BLaER1 treated with 17β-estradiol and CSF1 and Interleukin-3, amounts not matched to agents 10 nM and 100 nM (cell line): Measurements from ENCODE around the gene MRTFB.

Experiments
- H3K27ac ChIP-seq, 11 experiments: shearing (Covaris generic); formaldehyde crosslinking; 2 replicates each; pipeline ENCODE4 v1.8.1; 2022
- H3K27me3 ChIP-seq, 11 experiments: shearing (Covaris generic); formaldehyde crosslinking; 2 replicates each; pipeline ENCODE4 v1.8.1; 2022
- H3K36me3 ChIP-seq, 11 experiments: shearing (Covaris generic); formaldehyde crosslinking; 2 replicates each; pipeline ENCODE4 v1.8.1; 2022
- H3K4me1 ChIP-seq, 10 experiments: shearing (Covaris generic); formaldehyde crosslinking; 2 replicates each; pipeline ENCODE4 v1.8.1; 2022
- H3K4me2 ChIP-seq, 11 experiments: shearing (Covaris generic); formaldehyde crosslinking; 2 replicates each; pipeline ENCODE4 v1.8.1; 2022
- H3K4me3 ChIP-seq, 10 experiments: shearing (Covaris generic); formaldehyde crosslinking; 2 replicates each; pipeline ENCODE4 v1.8.1; 2022
- H3K9ac ChIP-seq, 11 experiments: shearing (Covaris generic); formaldehyde crosslinking; 2 replicates each; pipeline ENCODE4 v1.8.1; 2022
- H3K9me3 ChIP-seq, 11 experiments: shearing (Covaris generic); formaldehyde crosslinking; replicated peaks in 1 of 11; 2 replicates each; pipeline ENCODE4 v1.8.1; 2022
- H4K20me1 ChIP-seq, 11 experiments: shearing (Covaris generic); formaldehyde crosslinking; 2 replicates each; pipeline ENCODE4 v1.8.1; 2022
- Cebpa-rat ChIP-seq, 11 experiments: shearing (Covaris generic); IDR thresholded peaks; 2 replicates each; pipeline ENCODE4 v1.8.1; 2022

MRTFB gene

DNA sequence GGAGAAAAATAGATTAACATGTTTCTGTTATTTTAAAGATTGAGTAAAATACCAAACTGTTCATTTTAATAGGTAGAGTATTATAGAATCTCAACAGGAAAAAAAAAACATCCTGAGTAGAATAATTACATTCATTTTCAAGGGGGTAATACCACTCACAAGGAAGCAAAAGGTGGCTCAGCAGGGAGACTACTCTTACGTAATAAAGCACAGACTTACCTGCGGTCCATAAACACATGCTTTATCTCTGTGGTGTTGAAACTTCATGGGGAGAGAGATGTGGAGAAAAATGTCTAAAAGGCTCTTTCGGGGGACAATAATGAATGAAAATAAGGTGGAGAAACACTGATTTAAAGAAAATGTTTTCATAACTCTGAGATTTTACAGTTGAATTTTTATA is 171.7 kb downstream of the MRTFB start:
- H3K9ac ChIP-seq: no peak overlapping the region
- no peak for TF ChIP-seq Cebpa-rat (IDR thresholded peaks at IDR 0.05)
- no peak overlapping the region for H3K27ac ChIP-seq
- no peaks in the 10 kb centered on the region for H4K20me1 ChIP-seq
- H3K4me2 ChIP-seq: no peak overlapping the region
- peaks cover 47 to 85% (median 69%) of the 10 kb centered on the region in 11 experiments for H3K36me3 ChIP-seq
- H3K27me3 ChIP-seq: no peaks in the 10 kb centered on the region
- H3K9me3 ChIP-seq: no peaks in the 10 kb centered on the region
- H3K4me3 ChIP-seq: no peak overlapping the region
- H3K4me1 ChIP-seq: peaks cover 0 to 15% (median 0%) of the 10 kb centered on the region in 10 experiments; a peak in 6 of 20 replicates

GRCh38 chr16:14244196-14245010 is 173.3 kb downstream of the MRTFB start:
- no peaks in the 10 kb centered on the region for H3K9me3 ChIP-seq
- no peaks in the 10 kb centered on the region for H3K27me3 ChIP-seq
- no peak overlapping the region for H3K4me2 ChIP-seq
- H3K4me1 ChIP-seq: peaks cover 0 to 15% (median 0%) of the 10 kb centered on the region in 10 experiments; a peak in 6 of 20 replicates
- no peak overlapping the region for H3K4me3 ChIP-seq
- peaks cover 55 to 91% (median 84%) of the 10 kb centered on the region in 11 experiments for H3K36me3 ChIP-seq
- TF ChIP-seq Cebpa-rat (IDR thresholded peaks at IDR 0.05): no peak
- no peak overlapping the region for H3K9ac ChIP-seq
- no peaks in the 10 kb centered on the region for H4K20me1 ChIP-seq
- no peak overlapping the region for H3K27ac ChIP-seq

DNA sequence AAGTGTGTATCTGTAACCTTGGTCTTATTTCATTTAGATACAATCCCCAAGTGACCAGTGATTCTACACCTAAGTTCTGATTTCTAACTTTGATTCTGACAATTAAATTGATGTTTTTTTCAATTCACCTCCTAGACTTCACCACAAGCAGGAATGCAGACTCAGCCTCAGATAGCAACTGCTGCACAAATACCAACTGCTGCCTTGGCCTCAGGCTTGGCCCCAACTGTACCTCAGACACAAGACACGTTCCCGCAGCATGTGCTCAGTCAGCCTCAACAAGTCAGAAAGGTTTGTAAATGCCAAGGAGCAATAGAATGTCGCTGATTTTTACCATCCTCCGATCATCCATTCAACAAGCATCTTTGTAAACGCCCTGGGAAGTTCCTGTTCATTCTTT is 177.7 kb downstream of the MRTFB start:
- Histone ChIP-seq H3K4me1 (no peaks in the 10 kb centered on the region), H3K36me3 (peaks cover 66 to 90% (median 81%) of the 10 kb centered on the region in 11 experiments)
- no peak for TF ChIP-seq Cebpa-rat (IDR thresholded peaks at IDR 0.05)

DNA sequence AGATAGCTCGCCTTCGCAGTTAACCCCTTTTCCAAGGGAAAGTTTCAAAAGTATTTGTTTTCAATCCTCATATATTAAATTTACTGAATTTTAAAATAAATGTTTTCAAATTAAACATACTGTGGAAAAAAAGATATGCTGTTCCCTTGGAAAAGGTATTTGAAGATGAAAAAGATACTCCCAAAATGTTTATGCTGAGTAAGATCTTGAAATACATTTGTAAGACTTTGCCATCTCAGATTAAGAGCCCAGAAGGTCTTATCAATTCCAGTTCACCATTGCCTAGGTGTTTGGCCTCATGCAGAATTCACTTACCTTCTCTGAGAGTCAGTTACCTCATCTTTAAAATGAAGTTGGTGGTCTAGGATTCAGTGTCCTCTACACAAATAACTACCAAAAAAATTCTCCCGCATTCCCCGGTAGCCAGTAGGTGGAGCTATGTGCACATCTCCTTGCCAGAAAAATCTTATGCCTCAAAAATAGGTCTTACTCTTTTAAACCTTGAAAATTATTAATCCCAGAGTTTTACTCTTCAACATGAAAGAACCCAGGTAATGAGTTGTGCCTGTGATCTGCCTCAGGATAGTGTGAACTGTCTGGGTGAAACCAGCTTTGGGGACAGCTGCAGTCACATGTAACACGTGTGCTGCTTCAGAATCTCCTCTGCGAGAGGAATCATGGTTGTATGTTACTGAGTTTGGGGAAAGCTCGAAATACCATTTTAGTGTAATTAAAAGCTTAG is 178.3 kb downstream of the MRTFB start:
- no peaks in the 10 kb centered on the region for H4K20me1 ChIP-seq
- H3K4me3 ChIP-seq: no peak overlapping the region
- no peak for TF ChIP-seq Cebpa-rat (IDR thresholded peaks at IDR 0.05)
- H3K36me3 ChIP-seq: peaks cover 69 to 94% (median 83%) of the 10 kb centered on the region in 11 experiments
- H3K9ac ChIP-seq: no peak overlapping the region
- H3K27me3 ChIP-seq: no peaks in the 10 kb centered on the region
- H3K4me2 ChIP-seq: no peak overlapping the region
- H3K27ac ChIP-seq: no peak overlapping the region
- no peaks in the 10 kb centered on the region for H3K9me3 ChIP-seq
- no peaks in the 10 kb centered on the region for H3K4me1 ChIP-seq

More for the DNA sequence above, 177.7 kb downstream of the MRTFB start:
- no peak overlapping the region for H3K9ac ChIP-seq
- no peaks in the 10 kb centered on the region for H4K20me1 ChIP-seq
- no peaks in the 10 kb centered on the region for H3K9me3 ChIP-seq
- H3K27me3 ChIP-seq: no peaks in the 10 kb centered on the region
- H3K27ac ChIP-seq: no peak overlapping the region
- no peak overlapping the region for H3K4me2 ChIP-seq
- H3K4me3 ChIP-seq: no peak overlapping the region

DNA sequence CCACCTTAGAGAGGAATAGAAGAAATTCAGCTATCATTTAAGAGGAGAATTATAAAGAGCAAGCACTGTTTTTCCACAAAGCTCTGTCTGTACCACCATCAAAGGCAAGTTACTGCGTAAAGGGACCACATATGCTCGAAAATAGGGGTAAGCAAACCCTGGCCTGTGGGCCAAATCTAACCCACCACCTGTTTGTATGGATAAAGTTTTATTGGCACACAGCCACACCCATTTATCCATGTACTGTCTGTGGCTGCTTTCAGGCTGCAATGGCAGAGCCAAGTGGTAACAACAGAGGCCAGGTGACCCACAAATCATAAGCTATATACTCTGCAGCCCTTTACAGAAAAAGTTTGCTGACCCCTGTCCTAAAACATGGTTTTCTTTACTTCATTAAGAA is 180.3 kb downstream of the MRTFB start:
- H3K9ac ChIP-seq: no peak overlapping the region
- H3K27me3 ChIP-seq: no peaks in the 10 kb centered on the region
- no peak overlapping the region for H3K4me3 ChIP-seq
- TF ChIP-seq Cebpa-rat (IDR thresholded peaks at IDR 0.05): no peak
- no peaks in the 10 kb centered on the region for H3K9me3 ChIP-seq
- H3K36me3 ChIP-seq: peaks cover 62 to 89% (median 69%) of the 10 kb centered on the region in 11 experiments
- no peak overlapping the region for H3K4me2 ChIP-seq
- no peak overlapping the region for H3K27ac ChIP-seq
- H4K20me1 ChIP-seq: no peaks in the 10 kb centered on the region
- H3K4me1 ChIP-seq: no peaks in the 10 kb centered on the region

DNA sequence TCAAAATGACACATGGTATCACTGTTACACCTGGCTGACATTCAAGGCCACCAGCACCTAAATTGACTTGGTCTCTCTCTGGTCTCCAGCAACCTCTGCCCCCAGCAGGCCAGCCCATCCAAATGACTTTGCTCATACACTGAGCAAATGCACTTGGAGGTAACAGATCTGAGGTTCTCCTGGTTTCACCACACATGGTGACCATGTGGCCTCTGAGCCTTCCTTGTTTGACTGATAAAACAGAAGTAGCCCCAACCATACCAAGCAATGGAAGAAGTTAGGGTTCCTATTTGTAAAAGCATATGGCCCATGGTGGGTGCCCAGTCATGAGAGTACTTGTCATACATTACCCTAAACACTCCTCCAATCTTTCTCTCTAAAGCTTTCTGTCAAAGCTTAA is 181.7 kb downstream of the MRTFB start:
- no peak for TF ChIP-seq Cebpa-rat (IDR thresholded peaks at IDR 0.05)
- Histone ChIP-seq H3K4me1 (no peaks in the 10 kb centered on the region), H3K9me3 (no peaks in the 10 kb centered on the region), H3K27ac (no peak overlapping the region), H4K20me1 (no peaks in the 10 kb centered on the region), H3K4me2 (no peak overlapping the region), H3K4me3 (no peak overlapping the region), H3K9ac (no peak overlapping the region), H3K27me3 (no peaks in the 10 kb centered on the region), H3K36me3 (peaks cover 50 to 89% (median 68%) of the 10 kb centered on the region in 11 experiments)

- peaks cover 70 to 99% (median 85%) of the 10 kb centered on the region in 11 experiments for H3K36me3 ChIP-seq
- no peak overlapping the region for H3K27ac ChIP-seq
- no peak overlapping the region for H3K9ac ChIP-seq
- 0 out of 22 replicates have a peak, but pooled peaks cover 0 to under 1% (median 0%) of the 10 kb centered on the region in 11 experiments for H3K9me3 ChIP-seq
- H4K20me1 ChIP-seq: no peaks in the 10 kb centered on the region
- no peak for TF ChIP-seq Cebpa-rat (IDR thresholded peaks at IDR 0.05)
- H3K4me3 ChIP-seq: no peak overlapping the region
- no peak overlapping the region for H3K4me2 ChIP-seq
- no peaks in the 10 kb centered on the region for H3K4me1 ChIP-seq
- no peaks in the 10 kb centered on the region for H3K27me3 ChIP-seq
Observed at GRCh38 chr16:14263011-14263410, 191.9 kb downstream of the MRTFB start.

GRCh38 chr16:14263769-14264168 is 192.7 kb downstream of the MRTFB start:
- Histone ChIP-seq H4K20me1 (no peaks in the 10 kb centered on the region), H3K27me3 (no peaks in the 10 kb centered on the region), H3K9ac (no peak overlapping the region), H3K27ac (no peak overlapping the region), H3K9me3 (peaks cover 0 to 8% (median 2%) of the 10 kb centered on the region in 11 experiments; a peak in 10 of 22 replicates), H3K4me3 (no peak overlapping the region), H3K36me3 (peaks cover 69 to 99% (median 79%) of the 10 kb centered on the region in 11 experiments), H3K4me1 (no peaks in the 10 kb centered on the region), H3K4me2 (no peak overlapping the region)
- no peak for TF ChIP-seq Cebpa-rat (IDR thresholded peaks at IDR 0.05)

DNA sequence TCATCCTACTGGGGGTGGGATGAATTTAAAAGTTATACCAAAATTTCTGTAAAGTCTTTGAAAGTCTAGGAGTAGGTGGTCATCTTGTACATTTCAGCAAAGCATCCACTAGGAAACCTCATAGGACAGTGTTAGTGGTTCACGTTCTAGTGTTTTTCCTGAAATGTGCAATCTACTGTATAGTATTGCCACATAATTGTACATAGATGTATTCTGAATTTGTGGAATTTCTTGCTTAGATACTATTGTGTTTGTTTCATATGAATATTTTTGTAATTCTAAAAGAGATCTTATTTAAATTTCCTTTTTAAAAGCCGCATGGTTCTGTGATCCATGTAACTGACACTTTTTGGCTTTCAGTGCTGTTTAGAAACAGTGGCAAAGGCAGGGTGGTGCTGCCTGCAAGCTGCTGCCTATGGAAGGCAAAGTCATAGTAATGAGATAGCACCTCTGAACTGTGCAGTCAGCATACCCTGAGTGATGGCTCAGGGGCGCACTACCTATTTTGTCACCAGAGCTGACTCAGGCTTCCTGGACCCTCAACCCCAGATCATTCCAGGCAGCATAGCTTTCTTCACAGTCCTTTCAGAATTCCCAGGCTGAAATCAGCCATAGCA is 193.3 kb downstream of the MRTFB start:
- Histone ChIP-seq H3K27ac (no peak overlapping the region), H3K9ac (no peak overlapping the region), H3K36me3 (peaks cover 63 to 99% (median 79%) of the 10 kb centered on the region in 11 experiments), H3K4me1 (no peaks in the 10 kb centered on the region), H3K27me3 (no peaks in the 10 kb centered on the region), H3K4me3 (no peak overlapping the region), H3K4me2 (no peak overlapping the region), H4K20me1 (no peaks in the 10 kb centered on the region), H3K9me3 (peaks cover 4 to 14% (median 8%) of the 10 kb centered on the region in 11 experiments; a peak in 21 of 22 replicates)
- no peak for TF ChIP-seq Cebpa-rat (IDR thresholded peaks at IDR 0.05)
